Measurements from ENCODE around the gene PNPLA3. TPM values are rescaled to one million over a fixed set of nuclear protein-coding genes. Genes with fewer than 3 reads are reported as not detected.

The PNPLA3 gene
- total RNA-seq, 2 donors from 2014 or later, result 48.1 to 52.6 TPM

DNA sequence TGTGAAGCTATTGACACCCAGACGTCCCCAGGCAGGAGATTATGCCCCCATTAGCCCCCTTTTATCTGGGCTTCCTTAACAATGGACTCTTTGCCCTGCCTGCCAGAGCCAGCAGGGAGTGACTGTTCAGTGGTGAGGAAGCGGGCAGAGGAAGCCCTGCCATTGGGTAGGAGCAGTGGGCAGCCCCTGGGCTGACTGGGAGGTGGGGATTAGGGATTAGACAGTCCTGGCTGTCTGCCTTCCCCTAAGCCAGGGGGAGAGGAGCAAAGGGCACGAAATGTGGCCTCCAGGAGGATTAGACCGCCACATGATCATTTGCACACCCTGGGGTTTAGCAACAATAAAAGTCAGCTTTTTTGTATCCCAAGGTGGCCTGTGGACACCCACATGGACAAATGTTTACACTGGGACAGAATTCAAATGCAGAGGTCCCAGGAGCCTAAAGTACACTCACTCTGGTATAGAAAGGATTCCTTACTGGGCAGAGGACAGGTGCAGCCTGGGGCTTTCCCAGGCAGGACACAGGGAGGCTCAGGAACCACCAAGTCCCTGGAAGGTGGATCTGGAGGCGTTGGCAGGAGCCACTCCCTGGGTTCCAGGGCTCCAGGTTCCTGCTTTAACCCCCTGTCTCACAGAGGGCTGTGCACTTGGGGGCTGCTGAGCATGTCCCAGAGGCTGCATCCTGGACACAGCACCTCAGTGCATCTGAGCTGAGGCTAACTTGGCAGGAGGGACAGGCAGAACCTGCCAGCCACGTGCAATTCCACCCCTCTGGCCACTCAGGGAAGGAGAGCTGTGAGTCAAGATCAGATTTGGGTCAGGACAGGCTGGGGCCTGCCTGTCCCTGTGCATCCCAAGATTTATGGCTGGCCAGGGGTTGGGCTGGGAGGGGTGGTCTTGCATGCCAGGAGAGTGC lies 2.1 kb downstream of the PNPLA3 start:
- Histone ChIP-seq H3K27me3 (ENCODE audit: control insufficient read depth, insufficient read depth, low read length, poor library complexity, severe bottlenecking) (no peaks in the 10 kb centered on the region), H3K27ac (ENCODE audit: low read depth, low read length) (peak overlapping the region; percentile 76), H3K36me3 (ENCODE audit: control insufficient read depth, insufficient read depth, low read length) (peaks cover 33% of the 10 kb centered on the region), H3K4me1 (ENCODE audit: control insufficient read depth, insufficient read depth, low read length) (peaks cover 10% of the 10 kb centered on the region), H3K4me3 (ENCODE audit: low read length) (peak overlapping the region; percentile 87), H3K9me3 (ENCODE audit: control insufficient read depth, low read length) (no peaks in the 10 kb centered on the region), H3K9ac (ENCODE audit: extremely low read depth, low read length, poor library complexity, severe bottlenecking) (peak overlapping the region; percentile 82)
- H3K4me1 Mint-ChIP-seq, result peaks cover 24% of the 10 kb centered on the region
- peak overlapping the region; percentile 85 for H3K4me3 Mint-ChIP-seq
- TF ChIP-seq CTCF (conservative IDR thresholded peaks at IDR 0.05), result no peak
- peaks cover 2% of the 10 kb centered on the region for H3K27me3 Mint-ChIP-seq (ENCODE audit: insufficient read depth)
- H3K9me3 Mint-ChIP-seq, result no peaks in the 10 kb centered on the region
- WGBS, 2 experiments (ENCODE audit: insufficient coverage in 1 of 2, insufficient read length in 1 of 2), result 24 to 33% methylated on average over 4 to 6 of the region's 6 CpGs
- H3K27ac Mint-ChIP-seq, result peak overlapping the region; percentile 93
- peaks cover 36% of the 10 kb centered on the region for H3K36me3 Mint-ChIP-seq (ENCODE audit: low read depth)
- peak; percentile 92 for DNase-seq

- H3K27me3 ChIP-seq (ENCODE audit: control insufficient read depth, insufficient read depth, low read length, poor library complexity, severe bottlenecking), result no peaks in the 10 kb centered on the region
- DNase-seq, result no peak
- peak overlapping the region; percentile 87 for H3K4me3 ChIP-seq (ENCODE audit: low read length)
- WGBS, 2 experiments (ENCODE audit: insufficient coverage in 1 of 2, insufficient read length in 1 of 2), result 94% methylated on average over 1 of the region's 1 CpG; no CpG with 5 or more reads in 1 of the 2 experiments
- no peak overlapping the region for H3K27ac ChIP-seq (ENCODE audit: low read depth, low read length)
- no peak for TF ChIP-seq CTCF (conservative IDR thresholded peaks at IDR 0.05)
- H3K9me3 ChIP-seq (ENCODE audit: control insufficient read depth, low read length), result no peaks in the 10 kb centered on the region
- Mint-ChIP-seq H3K27ac (peak overlapping the region; percentile 58), H3K36me3 (ENCODE audit: low read depth) (peaks cover 41% of the 10 kb centered on the region), H3K4me1 (peaks cover 24% of the 10 kb centered on the region), H3K27me3 (ENCODE audit: insufficient read depth) (no peaks in the 10 kb centered on the region), H3K9me3 (no peaks in the 10 kb centered on the region), H3K4me3 (peak overlapping the region; percentile 85)
- peaks cover 39% of the 10 kb centered on the region for H3K36me3 ChIP-seq (ENCODE audit: control insufficient read depth, insufficient read depth, low read length)
- H3K9ac ChIP-seq (ENCODE audit: extremely low read depth, low read length, poor library complexity, severe bottlenecking), result no peak overlapping the region
- peaks cover 10% of the 10 kb centered on the region for H3K4me1 ChIP-seq (ENCODE audit: control insufficient read depth, insufficient read depth, low read length)
Observed at GRCh38 chr22:43926349-43926710, 2.7 kb downstream of the PNPLA3 start.

GRCh38 chr22:43928468-43928867 lies 4.9 kb downstream of the PNPLA3 start:
- Mint-ChIP-seq H3K4me1 (peaks cover 20% of the 10 kb centered on the region), H3K27me3 (ENCODE audit: insufficient read depth) (no peaks in the 10 kb centered on the region), H3K9me3 (no peaks in the 10 kb centered on the region), H3K4me3 (no peak overlapping the region), H3K27ac (no peak overlapping the region), H3K36me3 (ENCODE audit: low read depth) (peaks cover 59% of the 10 kb centered on the region)
- Histone ChIP-seq H3K9ac (ENCODE audit: extremely low read depth, low read length, poor library complexity, severe bottlenecking) (no peak overlapping the region), H3K9me3 (ENCODE audit: control insufficient read depth, low read length) (no peaks in the 10 kb centered on the region), H3K27me3 (ENCODE audit: control insufficient read depth, insufficient read depth, low read length, poor library complexity, severe bottlenecking) (no peaks in the 10 kb centered on the region), H3K27ac (ENCODE audit: low read depth, low read length) (no peak overlapping the region), H3K36me3 (ENCODE audit: control insufficient read depth, insufficient read depth, low read length) (peaks cover 61% of the 10 kb centered on the region), H3K4me3 (ENCODE audit: low read length) (no peak overlapping the region), H3K4me1 (ENCODE audit: control insufficient read depth, insufficient read depth, low read length) (peaks cover 10% of the 10 kb centered on the region)
- DNase-seq, result no peak
- WGBS, 2 experiments (ENCODE audit: insufficient coverage in 1 of 2, insufficient read length in 1 of 2), result 93 to 96% methylated on average over 5 of the region's 5 CpGs
- TF ChIP-seq CTCF (conservative IDR thresholded peaks at IDR 0.05), result no peak
